SJSA1 (cell line): Measurements from ENCODE around the gene KIF3B. TPM values are rescaled to one million over a fixed set of nuclear protein-coding genes. Genes with fewer than 3 reads are reported as not detected.
"Not testable (repeated sequence)": the region's sequence is repeated elsewhere in the genome, so short reads cannot be mapped to it uniquely, and the experiment has no call there.

Source experiments
- DNase-seq, 2 experiments: peaks; one replicate each; pipeline ENCODE4 v3.0.0-alpha.2; 2015 to 2020; ENCODE audit warnings: low spot score in 2 of 2, low read depth in 1 of 2
- H3K27ac ChIP-seq: fragments of 250-450 bp; sonication (Bioruptor Pico); 2 replicates; pipeline ENCODE4 v1.5.1; 2020; ENCODE audit warnings: mild to moderate bottlenecking, moderate library complexity
- H3K27me3 ChIP-seq: fragments of 250-450 bp; sonication (Bioruptor Pico); replicated peaks from 2 replicates; pipeline ENCODE4 v1.5.1; 2020; ENCODE audit warnings: mild to moderate bottlenecking, moderate library complexity
- H3K36me3 ChIP-seq: fragments of 250-450 bp; sonication (Bioruptor Pico); 2 replicates; pipeline ENCODE4 v1.5.1; 2020; ENCODE audit warnings: mild to moderate bottlenecking
- H3K4me1 ChIP-seq: fragments of 250-450 bp; sonication (Bioruptor Pico); replicated peaks from 2 replicates; pipeline ENCODE4 v1.6.1; 2021; ENCODE audit warnings: mild to moderate bottlenecking
- H3K4me3 ChIP-seq: fragments of 250-450 bp; sonication (Bioruptor Pico); 2 replicates; pipeline ENCODE4 v1.5.1; 2020; ENCODE audit warnings: mild to moderate bottlenecking
- H3K9me3 ChIP-seq: fragments of 250-450 bp; sonication (Bioruptor Pico); replicated peaks from 2 replicates; pipeline ENCODE4 v1.5.1; 2020; ENCODE audit warnings: mild to moderate bottlenecking
- total RNA-seq: library from RNA; depleted of rRNA; stranded (reverse); fragments of >200 nt; shearing (Covaris generic); gene quantifications from 2 replicates; pipeline ENCODE4 v1.2.3, GENCODE V29; 2014

The KIF3B gene
- total RNA-seq, 1 experiment from 2014 or later, result 15.7 TPM

DNA sequence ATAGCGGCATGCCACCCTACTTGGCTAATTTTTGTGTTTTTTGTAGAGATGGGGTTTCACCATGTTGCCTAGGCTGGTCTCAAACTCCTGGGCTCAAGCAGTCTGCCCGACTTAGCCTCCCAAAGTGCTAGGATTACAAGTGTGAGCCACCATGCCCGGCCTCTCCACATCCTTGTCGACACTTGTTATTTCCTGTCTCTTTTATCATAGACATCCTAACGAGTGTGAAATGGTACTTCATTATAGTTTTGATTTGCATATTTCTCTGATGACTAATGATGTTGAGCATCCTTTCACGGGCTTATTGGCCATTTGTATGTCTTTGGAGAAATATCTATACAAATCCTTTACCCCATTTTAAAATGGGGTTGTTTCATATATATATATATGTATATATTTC lies 41.6 kb downstream of the KIF3B start:
- no peak overlapping the region for H3K4me3 ChIP-seq
- H3K27me3 ChIP-seq, result no peaks in the 10 kb centered on the region
- H3K4me1 ChIP-seq, result no peaks in the 10 kb centered on the region
- DNase-seq, result no peak
- H3K27ac ChIP-seq, result no peak overlapping the region
- H3K36me3 ChIP-seq, result peaks cover 16% of the 10 kb centered on the region
- no peaks in the 10 kb centered on the region for H3K9me3 ChIP-seq

DNA sequence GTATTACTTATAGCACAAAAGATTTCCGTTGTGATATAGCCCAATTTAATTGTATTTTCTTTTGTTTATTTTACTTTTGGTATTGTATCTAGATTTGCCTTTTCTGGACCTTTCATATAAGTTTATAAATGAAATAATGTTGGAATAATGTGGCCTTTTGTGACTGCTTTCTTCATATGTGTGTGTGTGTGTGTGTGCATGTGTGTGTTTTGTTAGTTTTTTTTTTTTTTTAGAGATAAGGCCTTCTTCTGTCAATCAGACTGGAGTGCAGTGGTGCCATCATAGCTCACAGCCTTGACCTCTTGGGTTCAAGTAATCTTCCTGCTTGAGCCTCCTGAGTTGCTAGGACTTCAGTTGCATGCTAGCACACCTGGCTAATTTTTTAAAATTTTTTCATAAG lies 42.9 kb downstream of the KIF3B start:
- Histone ChIP-seq H3K27me3 (no peaks in the 10 kb centered on the region), H3K9me3 (no peaks in the 10 kb centered on the region), H3K36me3 (peaks cover 16% of the 10 kb centered on the region)

DNA sequence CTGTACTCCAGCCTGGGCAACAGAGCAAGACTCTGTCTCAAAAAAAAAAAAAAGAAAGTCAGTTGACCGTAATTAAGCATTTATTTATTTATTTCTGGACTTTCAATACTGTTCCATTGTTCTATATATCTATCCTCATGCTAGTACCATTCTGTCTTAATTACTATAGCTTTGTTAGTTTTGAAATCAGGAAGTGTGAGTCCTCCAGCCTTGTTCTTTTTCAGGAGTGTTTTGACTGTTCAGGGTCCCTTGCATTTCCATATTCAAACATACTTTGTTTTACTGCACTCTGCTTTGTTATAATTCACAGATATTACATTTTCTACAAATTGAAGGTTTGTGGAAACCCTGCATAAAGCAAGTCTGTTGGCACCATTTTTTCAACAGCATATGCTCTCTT lies 43.9 kb downstream of the KIF3B start:
- Histone ChIP-seq H3K4me1 (peaks cover 5% of the 10 kb centered on the region), H3K27me3 (no peaks in the 10 kb centered on the region), H3K36me3 (peaks cover 13% of the 10 kb centered on the region), H3K27ac (no peak overlapping the region), H3K9me3 (no peaks in the 10 kb centered on the region), H3K4me3 (no peak overlapping the region)
- no peak for DNase-seq

More for the DNA sequence above, 42.9 kb downstream of the KIF3B start:
- DNase-seq, result no peak
- Histone ChIP-seq H3K4me3 (no peak overlapping the region), H3K27ac (no peak overlapping the region), H3K4me1 (no peaks in the 10 kb centered on the region)

DNA sequence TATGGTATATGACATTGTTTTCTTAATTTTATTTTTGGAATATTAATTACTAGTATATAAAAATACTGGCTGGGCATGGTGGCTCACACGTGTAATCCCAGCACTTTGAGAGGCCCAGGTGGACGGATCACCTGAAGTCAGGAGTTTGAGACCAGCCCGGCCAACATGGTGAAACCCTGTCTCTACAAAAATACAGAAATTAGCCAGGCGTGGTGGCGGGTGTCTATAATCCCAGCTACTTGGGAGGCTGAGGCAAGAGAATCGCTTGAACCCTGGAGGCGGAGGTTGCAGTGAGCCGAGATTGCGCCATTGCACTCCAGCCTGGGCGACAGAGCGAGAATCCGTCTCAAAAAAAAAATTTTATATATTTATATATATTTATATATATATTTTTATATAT lies 44.8 kb downstream of the KIF3B start:
- not testable (repeated sequence) for H3K4me3 ChIP-seq, H3K9me3 ChIP-seq, DNase-seq, H3K27ac ChIP-seq, H3K36me3 ChIP-seq, H3K27me3 ChIP-seq
- H3K4me1 ChIP-seq, result peaks cover 14% of the 10 kb centered on the region

DNA sequence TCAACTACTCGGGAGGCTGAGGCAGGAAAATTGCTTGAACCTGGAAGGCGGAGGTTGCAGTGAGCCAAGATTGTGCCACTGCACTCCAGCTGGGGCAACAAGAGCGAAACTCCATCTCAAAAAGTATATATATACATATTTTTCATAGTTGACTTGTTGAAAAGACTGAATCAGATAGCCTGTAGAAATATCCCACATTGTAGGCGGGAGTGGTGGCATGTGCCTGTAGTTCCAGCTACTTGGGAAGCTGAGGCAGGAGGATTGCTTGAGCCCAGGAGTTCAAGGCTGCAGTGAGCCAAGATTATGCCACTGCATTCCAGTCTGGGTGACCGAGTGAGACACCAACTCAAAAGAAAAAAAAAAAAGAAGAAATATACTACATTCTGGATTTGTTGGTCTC lies 46.3 kb downstream of the KIF3B start:
- H3K27me3 ChIP-seq, H3K27ac ChIP-seq, DNase-seq, H3K9me3 ChIP-seq, H3K36me3 ChIP-seq, H3K4me3 ChIP-seq: not testable (repeated sequence)
- H3K4me1 ChIP-seq, result peaks cover 16% of the 10 kb centered on the region

DNA sequence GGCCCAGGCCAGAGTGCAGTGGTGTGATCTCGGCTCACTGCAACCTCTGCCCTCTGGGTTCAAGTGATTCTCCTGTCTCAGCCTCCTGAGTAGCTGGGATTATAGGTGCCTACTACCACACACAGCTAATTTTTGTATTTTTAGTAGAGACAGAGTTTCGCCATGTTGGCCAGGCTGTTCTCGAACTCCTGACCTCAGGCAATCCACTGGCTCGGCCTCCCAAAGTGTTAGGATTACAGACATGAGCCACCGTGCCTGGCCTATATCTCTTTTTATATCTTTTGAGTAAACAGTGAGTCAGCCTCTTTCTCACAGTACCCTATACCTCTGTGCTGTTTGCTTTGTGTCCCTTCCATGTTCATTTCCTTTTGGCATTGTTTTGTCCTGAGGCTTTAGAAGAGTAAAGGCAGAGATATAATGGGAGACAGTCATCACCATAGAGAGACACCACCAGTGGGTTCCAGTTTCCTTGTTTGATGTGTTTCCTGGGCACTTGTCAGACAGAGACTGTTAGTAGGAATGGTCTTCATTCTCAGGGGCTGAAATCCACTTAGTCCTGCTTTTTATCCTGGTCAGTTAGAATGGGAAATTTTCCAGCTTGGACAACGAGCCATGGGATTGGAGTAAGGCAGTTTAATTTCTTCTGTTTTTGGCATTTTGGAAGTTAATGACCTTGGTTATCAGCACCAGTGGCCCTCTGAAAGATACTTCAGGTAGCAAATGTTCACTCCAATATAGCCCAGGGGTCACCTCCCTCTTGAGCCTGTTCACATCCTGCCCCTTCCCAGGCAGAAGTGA lies 48.5 kb downstream of the KIF3B start:
- peak; percentile 66 to 88 for DNase-seq
- Histone ChIP-seq H3K9me3 (no peaks in the 10 kb centered on the region), H3K27ac (peak overlapping the region; percentile 15), H3K36me3 (peaks cover 11% of the 10 kb centered on the region), H3K4me1 (peaks cover 16% of the 10 kb centered on the region), H3K4me3 (no peak overlapping the region), H3K27me3 (no peaks in the 10 kb centered on the region)

DNA sequence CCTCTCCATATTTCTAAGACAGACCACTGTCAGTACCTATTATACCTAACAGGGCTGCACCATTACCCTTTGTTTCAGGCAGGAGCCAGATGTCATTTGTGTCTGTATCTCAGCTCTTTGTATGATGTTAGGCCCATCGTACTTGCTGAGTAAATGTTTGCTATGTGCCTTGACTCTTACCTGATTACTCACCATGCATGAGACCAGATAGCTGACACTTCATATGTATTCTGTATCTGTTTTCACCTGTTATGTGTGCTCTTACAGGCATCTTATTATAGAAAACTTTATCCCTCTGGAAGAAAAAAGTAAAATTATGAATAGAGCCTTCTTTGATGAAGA lies 49.0 kb downstream of the KIF3B start:
- H3K4me3 ChIP-seq, result no peak overlapping the region
- peaks cover 17% of the 10 kb centered on the region for H3K36me3 ChIP-seq
- no peaks in the 10 kb centered on the region for H3K27me3 ChIP-seq
- H3K9me3 ChIP-seq, result no peaks in the 10 kb centered on the region
- peaks cover 16% of the 10 kb centered on the region for H3K4me1 ChIP-seq
- peak overlapping the region; percentile 15 for H3K27ac ChIP-seq
- peak in 1 of 2 experiments; percentile 9 for DNase-seq

DNA sequence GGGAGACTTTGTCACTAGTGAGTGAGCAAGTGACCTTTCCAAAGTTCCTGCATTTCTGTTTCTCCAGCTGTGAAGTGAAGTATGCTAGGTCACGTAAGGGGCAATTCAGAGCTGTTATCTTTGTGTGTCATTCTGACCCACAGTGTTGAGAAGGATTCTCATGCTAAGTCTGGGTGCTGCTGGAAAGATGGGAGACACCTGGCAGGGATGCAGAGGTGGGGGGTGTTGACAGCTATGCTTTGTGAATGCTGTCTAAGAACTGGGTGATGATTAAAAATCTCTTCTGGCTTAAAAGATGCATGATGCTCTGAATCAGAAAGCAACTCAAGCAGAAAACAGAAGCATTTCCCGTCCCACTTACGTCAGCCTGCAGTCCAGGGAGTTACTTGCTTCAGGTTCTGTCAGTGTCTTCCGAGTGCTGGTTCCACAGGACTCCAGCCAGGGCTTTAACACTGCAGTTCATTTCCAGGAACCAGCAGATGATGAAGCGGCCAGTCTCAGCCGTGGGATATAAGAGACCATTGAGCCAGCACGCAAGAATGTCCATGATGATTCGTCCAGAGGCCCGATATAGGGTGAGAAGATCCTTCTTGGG lies 49.7 kb downstream of the KIF3B start:
- Histone ChIP-seq H3K4me3 (no peak overlapping the region), H3K27ac (no peak overlapping the region), H3K9me3 (no peaks in the 10 kb centered on the region), H3K4me1 (peaks cover 18% of the 10 kb centered on the region), H3K27me3 (no peaks in the 10 kb centered on the region), H3K36me3 (peaks cover 23% of the 10 kb centered on the region)
- DNase-seq, result no peak

DNA sequence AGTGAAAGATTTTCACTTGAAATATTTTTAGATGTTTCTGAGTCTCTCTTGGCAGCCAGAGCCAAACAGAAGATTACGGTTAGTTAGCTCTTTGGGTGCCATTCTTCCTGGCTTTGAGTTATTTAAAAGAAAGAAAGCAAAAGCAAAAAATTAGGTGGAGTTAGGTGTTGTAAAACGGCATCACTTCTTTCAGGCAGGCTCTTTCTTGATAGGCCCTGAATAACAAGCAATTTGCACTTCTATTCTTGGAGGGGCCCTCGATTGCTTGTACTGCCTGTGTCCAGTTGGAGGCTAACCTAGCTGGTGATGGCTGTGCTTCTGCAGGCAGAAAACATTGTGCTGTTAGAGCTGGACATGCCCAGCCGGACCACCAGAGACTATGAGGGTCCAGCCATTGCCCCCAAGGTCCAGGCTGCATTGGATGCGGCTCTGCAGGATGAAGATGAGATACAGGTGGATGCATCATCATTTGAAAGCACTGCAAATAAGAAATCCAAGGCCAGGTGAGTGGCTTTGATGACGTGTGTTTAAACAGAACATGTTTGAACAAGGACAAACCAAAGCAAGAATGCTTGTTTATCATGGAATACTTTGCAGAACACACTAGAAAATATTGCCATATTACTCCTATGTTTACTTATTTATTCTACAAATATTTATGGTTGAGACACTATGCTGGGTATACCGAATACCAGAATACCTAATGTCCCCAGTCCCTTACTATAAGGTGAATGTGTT lies 52.5 kb downstream of the KIF3B start:
- H3K4me3 ChIP-seq, result no peak overlapping the region
- H3K4me1 ChIP-seq, result peaks cover 30% of the 10 kb centered on the region
- no peak overlapping the region for H3K27ac ChIP-seq
- no peak for DNase-seq
- no peaks in the 10 kb centered on the region for H3K9me3 ChIP-seq
- no peaks in the 10 kb centered on the region for H3K27me3 ChIP-seq
- peaks cover 31% of the 10 kb centered on the region for H3K36me3 ChIP-seq

DNA sequence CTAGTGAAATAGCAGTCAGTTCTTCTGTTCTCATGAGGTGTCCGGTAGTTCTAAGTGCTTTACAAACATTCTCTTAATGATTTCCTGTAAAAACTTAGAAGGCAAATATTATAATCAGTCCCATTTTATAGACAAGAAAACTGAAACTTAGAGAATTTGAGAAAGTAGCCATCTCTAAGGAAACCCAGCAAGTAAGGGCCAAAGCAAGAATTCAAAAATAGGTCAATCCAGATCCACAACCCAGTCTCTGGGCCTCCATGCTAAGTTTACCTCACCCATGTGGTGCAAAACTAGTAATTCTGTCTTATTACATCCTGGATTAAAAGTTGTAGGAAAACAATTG lies 53.1 kb downstream of the KIF3B start:
- no peaks in the 10 kb centered on the region for H3K9me3 ChIP-seq
- no peak overlapping the region for H3K4me3 ChIP-seq
- H3K4me1 ChIP-seq, result peaks cover 30% of the 10 kb centered on the region
- no peaks in the 10 kb centered on the region for H3K27me3 ChIP-seq
- peaks cover 31% of the 10 kb centered on the region for H3K36me3 ChIP-seq
- DNase-seq, result no peak
- H3K27ac ChIP-seq, result no peak overlapping the region

DNA sequence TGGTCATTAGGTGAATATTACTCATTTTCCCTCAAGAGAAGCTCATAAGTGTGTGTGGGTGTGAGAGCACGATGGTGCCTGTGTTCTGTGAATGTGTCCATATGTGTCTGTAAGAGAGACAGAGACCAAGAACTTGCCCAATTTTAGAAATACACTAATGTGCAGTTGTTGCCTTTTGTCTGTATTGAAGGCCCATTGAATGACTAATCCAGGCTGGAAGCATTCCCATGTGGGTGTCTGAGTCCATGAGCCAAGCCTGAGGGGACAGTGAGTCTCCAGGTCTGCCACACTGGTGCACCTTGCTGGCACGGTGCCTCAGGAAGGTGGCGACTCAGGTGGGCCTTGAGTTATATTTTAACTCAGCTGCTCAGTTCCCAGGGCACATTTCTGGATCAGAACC lies 55.2 kb downstream of the KIF3B start:
- peaks cover 27% of the 10 kb centered on the region for H3K36me3 ChIP-seq
- H3K4me3 ChIP-seq, result no peak overlapping the region
- H3K4me1 ChIP-seq, result peaks cover 17% of the 10 kb centered on the region
- 0 out of 2 replicates have a peak overlapping the region, but pooled peaks have one; percentile 13 for H3K27ac ChIP-seq
- peak; percentile 12 to 48 for DNase-seq
- no peaks in the 10 kb centered on the region for H3K9me3 ChIP-seq
- H3K27me3 ChIP-seq, result no peaks in the 10 kb centered on the region

DNA sequence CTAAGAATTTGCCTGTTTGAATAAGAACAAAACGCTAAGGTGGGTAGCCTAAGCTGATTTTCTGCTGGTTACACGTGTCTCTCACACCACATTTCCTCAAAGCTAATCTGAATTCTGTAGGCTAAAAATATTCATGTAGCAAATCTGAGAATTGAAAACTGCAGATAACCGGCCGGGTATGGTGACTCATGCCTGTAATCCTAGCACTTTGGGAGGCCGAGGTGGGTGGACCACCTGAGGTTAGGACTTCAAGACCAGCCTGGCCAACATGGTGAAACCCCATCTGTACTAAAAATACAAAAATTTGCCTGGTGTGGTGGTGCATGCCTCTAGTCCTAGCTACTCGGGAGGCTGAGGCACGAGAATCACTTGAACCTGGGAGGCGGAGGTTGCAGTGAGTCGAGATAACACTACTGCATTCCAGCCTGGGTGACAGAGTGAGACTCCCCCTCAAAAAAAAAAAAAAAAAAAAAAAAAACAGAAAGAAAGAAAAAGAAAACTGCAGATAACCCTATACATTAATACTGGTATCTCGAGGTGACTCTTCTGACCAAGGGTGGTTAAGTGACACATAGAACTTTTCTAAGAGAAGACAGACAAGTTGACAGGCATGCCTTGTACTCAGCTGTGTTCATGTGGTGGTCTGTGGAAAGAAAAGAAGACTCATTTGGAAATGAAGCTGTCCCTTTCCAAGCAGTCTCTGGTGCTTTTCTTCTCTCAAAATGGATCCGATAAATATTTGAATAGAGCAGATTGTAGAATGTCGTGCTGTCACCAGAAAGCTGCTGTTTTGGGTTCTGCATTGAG lies 55.9 kb downstream of the KIF3B start:
- H3K36me3 ChIP-seq, result peaks cover 27% of the 10 kb centered on the region
- no peaks in the 10 kb centered on the region for H3K27me3 ChIP-seq
- H3K4me3 ChIP-seq, result no peak overlapping the region
- no peaks in the 10 kb centered on the region for H3K9me3 ChIP-seq
- peaks cover 17% of the 10 kb centered on the region for H3K4me1 ChIP-seq
- 0 out of 2 replicates have a peak overlapping the region, but pooled peaks have one; percentile 13 for H3K27ac ChIP-seq
- no peak for DNase-seq

DNA sequence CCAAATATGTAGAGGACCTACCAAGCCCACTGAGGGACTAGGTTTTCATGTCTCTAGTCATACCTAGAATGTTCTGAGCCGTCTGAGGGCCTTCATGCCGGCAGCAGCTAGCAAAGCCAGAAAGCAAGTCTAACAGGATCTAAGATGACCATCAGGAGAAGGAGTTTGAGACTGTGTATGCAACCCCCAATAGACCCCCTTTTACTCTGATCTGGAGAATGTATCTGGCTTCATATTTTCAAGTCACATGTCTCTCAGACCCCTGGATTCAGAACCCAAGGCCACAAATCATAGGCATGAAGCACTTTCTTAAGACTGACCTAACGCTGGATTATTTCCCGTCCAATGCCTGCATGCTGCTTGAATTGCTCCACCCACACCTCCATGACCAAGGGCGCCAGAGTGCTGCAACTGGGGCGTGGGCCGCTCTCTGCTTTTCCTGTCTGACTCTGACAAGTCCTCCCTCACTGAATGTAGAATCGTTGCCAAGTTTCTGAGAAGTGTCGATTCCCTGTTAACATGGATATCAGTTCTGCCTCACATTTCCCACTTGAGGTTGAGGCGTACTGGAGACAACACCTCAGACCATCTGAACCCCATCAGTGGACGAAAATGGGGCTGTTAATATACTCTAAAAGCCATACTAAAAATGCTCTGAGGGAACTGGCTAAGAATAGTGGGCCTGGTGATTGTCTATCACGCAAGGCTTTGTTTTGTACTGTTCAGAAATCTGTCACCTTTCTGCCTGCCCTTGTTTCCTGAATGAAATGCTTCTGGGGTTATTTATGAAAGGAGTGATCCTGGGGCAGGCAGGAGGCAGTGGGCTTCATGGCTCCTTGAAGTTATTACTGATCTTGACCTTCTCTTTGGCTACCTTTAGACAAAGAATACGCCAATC lies 56.8 kb downstream of the KIF3B start:
- Histone ChIP-seq H3K9me3 (no peaks in the 10 kb centered on the region), H3K4me1 (peaks cover 17% of the 10 kb centered on the region)
- DNase-seq, result no peak

More for the DNA sequence above, 56.8 kb downstream of the KIF3B start:
- H3K27me3 ChIP-seq, result no peaks in the 10 kb centered on the region
- H3K27ac ChIP-seq, result no peak overlapping the region
- peaks cover 27% of the 10 kb centered on the region for H3K36me3 ChIP-seq
- H3K4me3 ChIP-seq, result no peak overlapping the region
